GM15510 (cell line): Measurements from ENCODE around the gene ZDHHC12.

Experiments used
- POLR2A ChIP-seq: IDR thresholded peaks from 3 replicates; pipeline ENCODE4 v1.6.1; 2011; ENCODE audit warnings: borderline replicate concordance; ENCODE audit not compliant: insufficient read length; ENCODE audit errors: extremely low read depth

ZDHHC12 gene

GRCh38 chr9:128706045-128706444 lies 17.9 kb downstream of the ZDHHC12 start:
- TF ChIP-seq POLR2A, result no peak

- TF ChIP-seq POLR2A, result no peak
These were observed 18.6 kb downstream of the ZDHHC12 start for GRCh38 chr9:128705051-128705965.

GRCh38 chr9:128704356-128704670 lies 19.6 kb downstream of the ZDHHC12 start:
- no peak for TF ChIP-seq POLR2A

GRCh38 chr9:128703616-128704355 lies 20.1 kb downstream of the ZDHHC12 start:
- TF ChIP-seq POLR2A, result no peak

- TF ChIP-seq POLR2A, result no peak
These were observed 20.8 kb downstream of the ZDHHC12 start for GRCh38 chr9:128702949-128703615.

- peak; percentile 45 for TF ChIP-seq POLR2A
These were observed 21.4 kb downstream of the ZDHHC12 start, which contains the start of gene PKN3 for GRCh38 chr9:128702445-128702948. TSS of gene PKN3 (plus strand) at chr9:128702503. CDS start at chr9:128702916, 413 bp downstream.

- TF ChIP-seq POLR2A, result no peak
These were observed 22.6 kb downstream of the ZDHHC12 start for GRCh38 chr9:128701227-128701854.

- TF ChIP-seq POLR2A, result peak; percentile 12
These were observed 26.8 kb downstream of the ZDHHC12 start for GRCh38 chr9:128696923-128697707.

- TF ChIP-seq POLR2A, result no peak
These were observed 29.6 kb downstream of the ZDHHC12 start for GRCh38 chr9:128694344-128694743.

GRCh38 chr9:128690684-128691034 lies 33.3 kb downstream of the ZDHHC12 start:
- no peak for TF ChIP-seq POLR2A

- peak; percentile 16 for TF ChIP-seq POLR2A
These were observed 33.9 kb downstream of the ZDHHC12 start for GRCh38 chr9:128689820-128690683.

- no peak for TF ChIP-seq POLR2A
These were observed 34.6 kb downstream of the ZDHHC12 start for GRCh38 chr9:128689293-128689774.
